T-helper 1 cell treated with Interleukin-12 subunit alpha and Interleukin-12 subunit beta and Interleukin-4 antibody, amounts not matched to agents 30 μg/mL and 1 μg/mL, for 36 hours (primary cell): ENCODE data around the gene TXNDC2.
A peak's percentile ranks its signal among the peaks of the same experiment; 100 is the strongest.

Source experiments
- H3K27ac Mint-ChIP-seq: one replicate; pipeline ENCODE4 v1.8.0; 2021; ENCODE audit warnings: mild to moderate bottlenecking, mixed read lengths
- H3K27me3 Mint-ChIP-seq: one replicate; pipeline ENCODE4 v1.8.0; 2021; ENCODE audit warnings: low read depth, mixed read lengths
- H3K36me3 Mint-ChIP-seq: one replicate; pipeline ENCODE4 v1.8.0; 2021; ENCODE audit warnings: low read depth, mixed read lengths
- H3K4me1 Mint-ChIP-seq: one replicate; pipeline ENCODE4 v1.8.0; 2021; ENCODE audit warnings: low read depth, mixed read lengths
- H3K4me3 Mint-ChIP-seq: one replicate; pipeline ENCODE4 v1.8.0; 2021; ENCODE audit warnings: mild to moderate bottlenecking, moderate library complexity, mixed read lengths
- H3K9me3 Mint-ChIP-seq: one replicate; pipeline ENCODE4 v1.8.0; 2021; ENCODE audit warnings: mixed read lengths

TXNDC2 gene

DNA sequence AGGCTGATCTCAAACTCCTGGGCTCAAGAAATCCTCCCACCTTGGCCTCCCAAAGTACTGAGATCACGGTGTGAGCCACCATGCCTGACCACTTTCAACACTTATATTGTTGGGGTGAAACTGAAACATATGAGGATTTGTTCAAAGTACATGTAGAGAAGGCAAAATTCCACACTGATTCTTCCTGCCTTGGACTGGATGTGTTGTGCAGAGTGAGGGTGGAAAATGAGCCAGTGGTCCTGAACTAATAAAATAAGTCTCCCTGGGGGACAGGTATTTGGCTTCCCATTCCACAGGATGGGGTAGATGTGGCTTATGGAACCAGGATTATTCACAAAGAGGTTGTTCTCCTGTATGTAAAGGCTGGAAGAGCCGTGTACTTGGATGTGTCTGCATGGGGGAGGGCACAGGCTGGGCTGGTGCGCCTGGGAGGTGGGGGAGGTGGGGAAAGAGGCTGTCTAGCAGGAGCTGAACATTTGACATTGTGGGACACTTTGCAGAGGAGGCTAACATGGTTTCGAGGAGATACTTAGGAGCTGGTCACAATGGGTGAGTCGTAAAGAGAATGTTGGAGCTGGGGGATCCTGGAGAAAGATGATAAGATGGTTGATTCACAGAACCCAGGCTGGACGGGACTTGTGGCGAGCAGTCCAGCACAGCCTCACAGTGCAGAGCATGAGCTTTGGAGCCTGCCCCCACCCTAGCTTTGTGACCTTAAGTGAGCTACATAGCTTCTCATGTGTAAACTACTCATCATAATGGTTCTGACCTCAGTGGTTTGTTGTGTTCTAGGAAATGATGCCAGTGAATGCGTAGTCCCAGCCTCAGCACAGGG is at the start of gene TXNDC2:
TSS of gene TXNDC2 (plus strand) at position 804 of the 835 bp plus-strand sequence. CDS start 708 bp downstream, outside the sequence.
- no peaks in the 10 kb centered on the region for H3K9me3 Mint-ChIP-seq
- no peaks in the 10 kb centered on the region for H3K36me3 Mint-ChIP-seq
- no peak within 1 kb of the TSS for H3K4me3 Mint-ChIP-seq
- no peak within 1 kb of the TSS for H3K27ac Mint-ChIP-seq
- H3K4me1 Mint-ChIP-seq = peaks cover 3% of the 10 kb centered on the region
- H3K27me3 Mint-ChIP-seq = no peaks in the 10 kb centered on the region

DNA sequence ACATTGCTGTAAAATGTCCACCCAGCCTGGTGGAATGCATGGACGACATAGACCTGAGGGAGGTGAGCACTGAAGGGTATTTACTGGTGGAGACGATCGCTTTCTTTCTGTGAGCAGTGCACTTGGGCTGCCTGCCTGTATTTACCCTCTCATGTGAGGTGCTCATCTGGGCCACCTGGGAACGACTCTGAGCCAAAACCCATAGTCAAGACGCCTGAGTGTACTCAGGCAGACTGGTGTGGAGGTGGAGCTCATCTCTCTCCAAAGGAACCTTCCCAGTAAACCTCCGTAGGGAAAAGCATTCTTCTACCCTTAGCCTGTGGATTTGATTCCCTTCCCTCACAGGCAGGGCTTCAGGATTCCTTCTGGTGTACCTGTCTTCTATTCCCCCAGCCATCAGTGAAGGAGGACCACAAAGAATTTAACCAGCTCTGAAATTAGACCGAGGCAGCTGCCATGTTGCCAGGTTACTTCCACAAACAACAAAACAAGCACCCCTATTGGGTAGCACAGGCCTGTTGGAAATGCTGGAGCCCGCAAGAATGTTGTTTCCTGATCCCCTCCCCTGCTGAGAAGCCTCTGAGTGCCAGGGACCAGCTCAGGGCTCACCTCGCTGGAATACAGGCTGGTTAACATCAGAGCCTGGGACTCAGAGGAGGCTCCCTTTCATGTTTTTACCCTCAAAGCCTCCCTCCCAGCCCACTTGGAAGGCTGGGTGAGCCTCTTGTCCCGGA is 47.5 kb upstream of the TXNDC2 start:
- peaks cover 11% of the 10 kb centered on the region for H3K27me3 Mint-ChIP-seq
- no peaks in the 10 kb centered on the region for H3K4me1 Mint-ChIP-seq
- no peak overlapping the region for H3K4me3 Mint-ChIP-seq
- H3K36me3 Mint-ChIP-seq = no peaks in the 10 kb centered on the region
- no peaks in the 10 kb centered on the region for H3K9me3 Mint-ChIP-seq
- no peak overlapping the region for H3K27ac Mint-ChIP-seq

DNA sequence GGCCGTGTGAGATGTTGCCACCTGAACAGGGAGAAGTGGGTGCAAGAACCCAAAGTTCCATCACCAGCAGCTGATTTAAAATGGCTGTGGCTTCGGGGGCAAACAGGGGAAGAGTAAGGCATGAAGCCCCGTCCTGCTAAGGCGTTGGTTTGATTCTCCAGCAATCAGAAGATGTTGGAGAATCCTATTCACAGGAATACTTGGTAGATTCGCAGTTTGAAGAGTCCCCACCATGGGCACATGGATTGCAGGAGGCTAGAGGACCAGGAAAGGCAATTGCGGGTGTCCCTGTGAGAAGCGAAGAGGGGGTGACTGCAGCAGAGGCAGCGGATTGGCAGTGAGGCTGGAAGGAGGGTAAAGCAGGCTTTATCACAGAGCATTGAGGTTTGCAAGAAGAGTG is 46.6 kb upstream of the TXNDC2 start:
- H3K27me3 Mint-ChIP-seq = peaks cover 11% of the 10 kb centered on the region
- H3K9me3 Mint-ChIP-seq = no peaks in the 10 kb centered on the region
- no peaks in the 10 kb centered on the region for H3K4me1 Mint-ChIP-seq
- H3K27ac Mint-ChIP-seq = peak overlapping the region; percentile 50
- no peaks in the 10 kb centered on the region for H3K36me3 Mint-ChIP-seq
- no peak overlapping the region for H3K4me3 Mint-ChIP-seq

DNA sequence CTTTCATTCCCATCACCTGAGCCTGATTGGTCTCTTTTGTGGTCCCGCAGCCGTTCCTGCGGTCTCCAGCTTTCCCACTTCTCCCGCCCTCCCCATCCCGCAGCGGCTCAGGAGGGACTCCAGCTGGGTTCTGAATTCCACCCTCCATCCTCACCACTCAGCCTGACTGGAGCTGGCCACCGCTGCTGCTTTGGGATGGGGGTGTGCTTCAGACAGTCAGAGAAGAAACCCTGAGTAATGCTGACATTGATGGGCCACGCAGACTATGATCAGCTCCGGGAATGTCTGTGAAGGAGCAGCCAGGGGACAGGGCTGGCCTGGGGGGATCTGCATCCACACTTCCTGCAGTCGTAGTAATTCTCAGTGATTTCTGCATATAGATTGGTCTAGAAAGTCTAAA is 45.9 kb upstream of the TXNDC2 start:
- Mint-ChIP-seq H3K4me1 (no peaks in the 10 kb centered on the region), H3K27me3 (peaks cover 11% of the 10 kb centered on the region), H3K4me3 (no peak overlapping the region)

DNA sequence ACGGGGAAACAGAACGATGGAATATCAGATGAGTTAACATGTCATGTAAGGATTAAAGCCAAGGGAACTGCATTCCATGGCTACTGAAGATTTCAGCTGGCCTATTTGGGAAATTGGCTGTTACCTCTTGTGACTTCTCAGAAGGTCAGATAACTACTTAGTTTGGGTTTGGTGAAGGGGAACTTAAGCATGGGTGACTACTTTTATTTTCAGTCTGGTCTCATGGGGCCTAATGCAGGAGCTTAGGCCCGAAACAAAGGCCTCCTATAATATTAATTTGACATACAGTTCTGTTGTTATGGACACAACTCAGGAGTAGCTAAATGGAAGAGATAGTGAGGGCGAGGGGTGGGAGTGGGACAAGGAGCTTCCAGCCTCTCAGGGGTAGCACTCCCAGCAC is 44.0 kb upstream of the TXNDC2 start:
- Mint-ChIP-seq H3K4me3 (no peak overlapping the region), H3K27me3 (peaks cover 3% of the 10 kb centered on the region), H3K36me3 (no peaks in the 10 kb centered on the region), H3K4me1 (no peaks in the 10 kb centered on the region), H3K9me3 (no peaks in the 10 kb centered on the region), H3K27ac (no peak overlapping the region)

More for the DNA sequence above, 45.9 kb upstream of the TXNDC2 start:
- no peak overlapping the region for H3K27ac Mint-ChIP-seq
- H3K36me3 Mint-ChIP-seq = no peaks in the 10 kb centered on the region
- H3K9me3 Mint-ChIP-seq = no peaks in the 10 kb centered on the region

DNA sequence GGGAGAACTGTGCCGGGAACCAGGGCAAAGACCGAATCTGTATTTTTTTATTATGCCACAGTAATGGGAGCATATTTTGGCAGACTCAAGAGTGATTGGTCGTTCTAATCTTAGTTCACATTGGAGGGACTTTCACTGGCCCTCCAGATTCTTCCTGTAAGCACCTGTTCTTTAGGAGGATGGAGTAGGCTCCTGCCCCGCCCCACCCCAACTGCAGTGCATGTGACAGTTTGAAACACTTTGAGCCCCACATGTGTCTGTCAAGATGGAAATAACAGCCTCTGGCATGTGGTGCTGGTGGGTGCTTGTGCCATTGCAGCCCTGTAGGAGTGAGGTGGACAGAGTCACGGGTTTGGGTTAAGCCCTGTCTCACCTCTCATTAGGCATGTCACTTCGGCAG is 43.3 kb upstream of the TXNDC2 start:
- H3K9me3 Mint-ChIP-seq = no peaks in the 10 kb centered on the region
- no peak overlapping the region for H3K4me3 Mint-ChIP-seq
- H3K27ac Mint-ChIP-seq = no peak overlapping the region
- no peaks in the 10 kb centered on the region for H3K36me3 Mint-ChIP-seq
- H3K4me1 Mint-ChIP-seq = no peaks in the 10 kb centered on the region
- H3K27me3 Mint-ChIP-seq = no peaks in the 10 kb centered on the region

DNA sequence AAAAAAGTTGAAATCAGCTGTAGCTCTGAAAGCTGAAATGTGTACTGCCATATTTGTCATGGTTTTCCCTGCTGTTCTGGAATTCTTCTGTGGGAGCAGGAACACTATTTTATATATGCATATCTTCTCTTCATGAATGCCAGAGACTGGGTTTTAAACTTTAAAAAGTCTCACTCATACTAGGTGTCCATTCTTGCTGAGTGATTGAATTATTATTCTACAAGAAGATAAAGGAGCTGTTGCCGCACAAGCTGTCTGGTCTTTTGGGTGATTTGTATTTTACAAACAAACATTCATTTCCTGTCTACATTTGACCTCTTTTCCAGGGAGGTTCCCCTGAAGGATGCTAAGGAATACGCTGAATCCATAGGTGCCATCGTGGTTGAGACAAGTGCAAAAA is 40.5 kb upstream of the TXNDC2 start:
- Mint-ChIP-seq H3K27ac (no peak overlapping the region), H3K9me3 (no peaks in the 10 kb centered on the region), H3K36me3 (no peaks in the 10 kb centered on the region), H3K4me1 (no peaks in the 10 kb centered on the region), H3K4me3 (no peak overlapping the region), H3K27me3 (peaks cover 20% of the 10 kb centered on the region)

DNA sequence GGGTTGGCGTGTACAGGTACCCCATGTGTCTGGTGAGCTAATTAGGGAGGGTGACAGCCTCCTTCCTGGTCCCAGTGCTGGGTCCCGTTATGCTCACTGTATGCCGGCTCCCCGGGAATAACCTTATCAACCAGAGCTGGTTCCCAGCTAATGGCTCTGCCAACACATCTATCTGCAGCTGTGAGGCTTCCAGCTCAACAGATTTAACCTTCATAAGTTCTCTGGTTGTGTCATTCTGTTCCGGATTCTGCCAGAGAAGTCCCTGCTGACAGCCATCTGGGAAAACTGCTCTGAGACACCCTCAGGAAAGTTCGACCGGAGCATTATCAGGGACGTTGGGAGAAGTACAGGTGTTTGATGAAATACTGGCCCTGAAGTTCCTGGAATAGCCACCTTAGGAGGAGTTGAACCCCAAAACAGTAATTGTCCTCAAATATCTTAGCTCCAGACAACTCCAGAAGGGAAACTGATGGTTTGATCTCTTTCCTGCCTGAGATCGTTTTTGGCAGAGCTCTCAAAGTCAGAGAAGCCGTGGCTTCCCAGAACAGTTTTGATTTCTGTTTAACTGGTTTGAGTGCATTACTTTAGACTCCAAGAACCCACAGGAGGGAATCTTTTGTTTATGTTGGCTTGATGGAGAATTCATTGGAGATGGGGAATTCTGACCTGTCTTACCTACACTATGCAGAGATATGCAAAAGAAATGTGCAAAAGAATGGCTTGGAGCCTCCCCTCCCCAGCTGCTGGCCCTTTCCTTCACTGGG is 39.4 kb upstream of the TXNDC2 start:
- Mint-ChIP-seq H3K4me3 (no peak overlapping the region), H3K27ac (no peak overlapping the region), H3K9me3 (no peaks in the 10 kb centered on the region), H3K4me1 (no peaks in the 10 kb centered on the region), H3K27me3 (peaks cover 20% of the 10 kb centered on the region), H3K36me3 (no peaks in the 10 kb centered on the region)

DNA sequence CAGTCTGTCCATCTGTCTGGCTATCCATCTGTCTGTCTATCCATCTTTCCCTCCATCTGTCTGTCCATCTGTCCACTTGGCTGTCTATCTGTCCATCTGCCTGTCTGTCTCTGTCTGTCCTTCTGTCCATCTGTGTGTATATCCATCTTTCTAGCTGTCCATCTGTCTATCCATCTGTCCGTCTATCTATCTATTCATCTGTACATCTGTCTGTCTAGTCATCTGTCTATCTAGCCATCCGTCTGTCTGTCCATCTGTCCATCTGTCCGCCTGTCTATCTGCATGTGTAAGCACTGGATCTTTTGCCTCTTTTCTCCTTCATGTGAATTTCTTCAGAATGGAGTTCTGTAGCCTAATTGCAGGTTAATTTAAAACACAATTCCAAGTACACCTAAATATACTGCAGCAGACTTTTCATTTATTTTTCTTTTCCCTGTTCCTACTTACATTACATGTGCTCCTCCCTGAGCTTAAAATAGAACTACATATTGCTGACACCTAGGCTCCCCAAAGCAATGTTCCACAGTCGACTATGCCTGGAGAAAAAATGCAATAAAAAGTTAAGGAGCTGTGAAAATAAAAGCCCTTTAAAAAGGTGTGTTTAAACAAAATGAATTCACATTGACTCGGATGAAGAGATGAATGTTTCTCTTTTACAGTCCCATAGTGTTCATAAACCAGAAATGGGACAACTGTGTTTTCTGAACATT is 37.4 kb upstream of the TXNDC2 start:
- no peak overlapping the region for H3K27ac Mint-ChIP-seq
- H3K4me1 Mint-ChIP-seq = no peaks in the 10 kb centered on the region
- H3K36me3 Mint-ChIP-seq = no peaks in the 10 kb centered on the region
- no peak overlapping the region for H3K4me3 Mint-ChIP-seq
- peaks cover 23% of the 10 kb centered on the region for H3K27me3 Mint-ChIP-seq
- no peaks in the 10 kb centered on the region for H3K9me3 Mint-ChIP-seq

DNA sequence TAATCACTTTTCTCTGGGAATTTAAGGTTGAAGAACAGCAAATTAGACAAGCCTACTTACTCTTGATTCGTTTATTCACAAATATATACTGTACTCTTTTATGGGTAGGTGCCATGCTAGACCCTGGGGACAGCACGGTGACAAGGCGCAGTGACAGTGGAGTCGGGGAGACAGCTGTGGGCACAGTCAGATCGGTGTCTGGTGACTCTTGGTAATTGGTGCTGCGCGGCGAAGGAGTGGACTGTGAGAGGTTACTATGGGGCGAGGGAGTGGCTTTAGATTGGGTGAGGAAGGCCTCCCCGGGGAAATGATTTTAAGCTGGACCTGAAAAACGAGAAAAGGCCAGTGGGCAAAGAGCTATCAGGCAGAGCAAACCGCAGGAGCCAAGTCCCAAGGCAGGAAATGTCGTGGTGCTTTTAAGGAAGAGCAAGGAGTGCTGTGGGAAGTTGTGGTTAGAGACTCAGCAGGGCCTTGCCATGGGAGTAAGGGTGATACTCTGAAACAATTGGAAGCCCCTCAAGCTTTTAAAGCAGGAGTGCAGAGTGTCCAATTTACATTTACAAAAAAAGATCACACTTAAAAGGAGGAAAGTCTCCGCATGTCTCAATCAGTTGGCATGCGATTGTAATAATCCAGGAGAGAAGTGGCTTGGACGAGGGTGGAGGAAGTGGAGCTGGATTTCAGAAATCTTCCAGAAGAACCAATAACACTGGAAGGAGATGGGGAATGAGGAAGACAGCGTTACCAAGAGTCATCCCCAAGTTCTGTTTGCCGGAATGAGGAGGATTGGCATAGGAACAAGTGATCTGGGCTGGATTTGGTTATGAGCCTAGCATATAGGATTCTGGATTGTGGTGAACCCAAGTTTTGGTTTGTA is 36.1 kb upstream of the TXNDC2 start:
- Mint-ChIP-seq H3K27me3 (peaks cover 23% of the 10 kb centered on the region), H3K9me3 (no peaks in the 10 kb centered on the region), H3K27ac (no peak overlapping the region), H3K36me3 (no peaks in the 10 kb centered on the region), H3K4me3 (no peak overlapping the region), H3K4me1 (no peaks in the 10 kb centered on the region)

DNA sequence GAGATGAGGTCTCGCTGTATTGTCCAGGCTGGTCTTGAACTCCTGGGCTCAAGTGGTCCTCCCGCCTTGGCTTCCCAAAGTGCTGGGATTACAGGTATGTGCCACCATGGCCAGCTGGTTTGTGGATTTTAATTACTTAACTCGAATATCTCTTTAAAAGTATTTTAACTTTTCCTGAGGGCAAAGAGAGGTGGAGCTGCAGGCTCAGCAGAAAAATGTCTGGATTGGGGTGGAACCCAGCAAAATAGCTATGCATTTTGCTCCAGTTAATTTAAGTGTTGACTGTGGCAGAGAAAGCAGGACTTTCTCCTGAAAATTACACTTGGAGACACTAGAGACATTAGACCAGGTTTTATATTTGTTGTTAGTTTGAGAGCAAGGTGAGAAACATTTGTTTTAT is 35.5 kb upstream of the TXNDC2 start:
- no peaks in the 10 kb centered on the region for H3K9me3 Mint-ChIP-seq
- H3K4me3 Mint-ChIP-seq = no peak overlapping the region
- peaks cover 23% of the 10 kb centered on the region for H3K27me3 Mint-ChIP-seq
- H3K27ac Mint-ChIP-seq = no peak overlapping the region
- no peaks in the 10 kb centered on the region for H3K4me1 Mint-ChIP-seq
- no peaks in the 10 kb centered on the region for H3K36me3 Mint-ChIP-seq

DNA sequence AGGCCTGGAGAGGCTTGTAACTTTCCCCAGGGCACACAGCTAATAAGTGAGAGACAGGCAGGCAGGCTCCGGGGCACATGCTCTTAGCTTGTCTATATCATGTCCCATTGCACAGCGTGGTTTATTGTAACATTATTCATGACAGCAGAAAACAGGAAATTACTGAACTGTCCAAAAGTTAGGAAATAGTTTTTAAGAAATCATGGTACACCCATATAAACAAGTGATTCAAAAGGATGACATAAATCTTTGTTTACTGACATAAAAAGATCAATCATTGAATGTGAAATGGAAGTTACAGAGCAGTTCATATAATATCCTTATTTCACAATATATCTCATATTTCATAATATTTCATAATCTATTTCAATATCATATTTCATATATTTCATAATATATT is 34.3 kb upstream of the TXNDC2 start:
- Mint-ChIP-seq H3K36me3 (no peaks in the 10 kb centered on the region), H3K27me3 (peaks cover 23% of the 10 kb centered on the region), H3K27ac (no peak overlapping the region), H3K4me1 (no peaks in the 10 kb centered on the region), H3K9me3 (no peaks in the 10 kb centered on the region), H3K4me3 (no peak overlapping the region)

DNA sequence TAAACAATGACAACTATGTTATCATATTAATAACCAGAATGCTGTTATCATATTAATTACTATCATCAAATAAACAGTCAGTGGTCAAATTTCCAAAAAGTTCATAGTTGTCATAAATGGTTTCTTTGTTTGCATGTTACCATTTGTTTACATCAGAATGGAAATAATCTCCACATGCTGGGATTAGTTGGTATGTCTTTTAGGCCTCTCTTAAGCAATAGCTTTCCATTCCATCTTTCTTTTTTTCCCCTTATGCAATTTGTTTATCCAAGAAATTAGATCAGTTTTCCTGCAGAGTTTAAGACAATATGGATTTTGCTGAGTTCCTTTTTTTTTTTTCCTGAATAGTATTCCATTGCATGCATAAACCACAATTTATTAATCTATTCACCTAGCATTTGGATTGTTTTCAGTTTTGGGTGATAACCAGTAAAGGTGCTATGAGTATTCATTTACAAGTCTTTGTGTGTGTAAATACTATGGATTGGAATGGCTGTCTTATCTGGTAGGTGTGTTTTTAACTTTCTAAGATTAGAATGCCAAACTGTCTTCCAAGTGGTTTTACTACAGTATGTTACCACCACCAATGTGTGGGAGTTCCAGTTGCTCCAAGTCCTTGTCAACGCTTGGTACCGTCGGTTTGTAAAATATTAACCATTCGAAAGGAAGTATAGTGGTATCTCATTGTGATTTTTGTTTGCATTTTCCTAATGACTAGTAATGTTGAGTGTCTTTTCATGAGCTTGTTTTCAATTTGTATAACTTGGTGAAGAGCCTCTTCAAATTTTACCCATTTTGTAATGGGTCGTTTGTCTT is 33.3 kb upstream of the TXNDC2 start:
- Mint-ChIP-seq H3K27me3 (peaks cover 23% of the 10 kb centered on the region), H3K36me3 (no peaks in the 10 kb centered on the region), H3K4me3 (no peak overlapping the region), H3K9me3 (no peaks in the 10 kb centered on the region), H3K4me1 (no peaks in the 10 kb centered on the region), H3K27ac (no peak overlapping the region)
